H9 (cell line): ENCODE data around the gene HS6ST3. TPM values are rescaled to one million over a fixed set of nuclear protein-coding genes. Genes with fewer than 3 reads are reported as not detected.

ENCODE experiments used
- DNase-seq: peaks from one replicate; pipeline ENCODE4 v3.0.0-alpha.2; 2017
- H2AFZ ChIP-seq: one replicate; pipeline ENCODE4 v1.6.1; 2013; ENCODE audit warnings: mild to moderate bottlenecking, low read length, control low read depth, moderate library complexity
- H2AK5ac ChIP-seq: 2 replicates; pipeline ENCODE4 v1.6.1; 2013; ENCODE audit warnings: low read length, control low read depth, mixed read lengths; ENCODE audit not compliant: insufficient read length
- H2BK120ac ChIP-seq: one replicate; pipeline ENCODE4 v1.6.1; 2013; ENCODE audit warnings: low read depth, mild to moderate bottlenecking, low read length, control low read depth, inconsistent platforms; ENCODE audit not compliant: poor library complexity, severe bottlenecking
- H2BK12ac ChIP-seq: 2 replicates; pipeline ENCODE4 v1.6.1; 2013; ENCODE audit warnings: low read length, control low read depth, mixed read lengths, low read depth; ENCODE audit not compliant: insufficient read length
- H2BK15ac ChIP-seq: 2 replicates; pipeline ENCODE4 v1.6.1; 2013; ENCODE audit warnings: low read depth, low read length, control low read depth
- H2BK20ac ChIP-seq: one replicate; pipeline ENCODE4 v1.6.1; 2013; ENCODE audit warnings: low read depth, mild to moderate bottlenecking, low read length, control low read depth, inconsistent platforms; ENCODE audit not compliant: poor library complexity, severe bottlenecking
- H2BK5ac ChIP-seq: 2 replicates; pipeline ENCODE4 v1.6.1; 2013; ENCODE audit warnings: low read length, control low read depth, mixed read lengths; ENCODE audit not compliant: insufficient read length
- H3K14ac ChIP-seq: 2 replicates; pipeline ENCODE4 v1.6.1; 2013; ENCODE audit warnings: low read length, control low read depth; ENCODE audit not compliant: insufficient read depth
- H3K18ac ChIP-seq: 2 replicates; pipeline ENCODE4 v1.6.1; 2013; ENCODE audit warnings: low read depth, mild to moderate bottlenecking, mixed read lengths, low read length, control low read depth; ENCODE audit not compliant: insufficient read length
- H3K23ac ChIP-seq: 2 replicates; pipeline ENCODE4 v1.6.1; 2013; ENCODE audit warnings: low read length, control low read depth, mixed read lengths, low read depth; ENCODE audit not compliant: insufficient read length
- H3K23me2 ChIP-seq: 2 replicates; pipeline ENCODE4 v1.6.1; 2013; ENCODE audit warnings: low read depth, mild to moderate bottlenecking, mixed read lengths, low read length, control low read depth; ENCODE audit not compliant: insufficient read length, poor library complexity, severe bottlenecking
- H3K27ac ChIP-seq: 2 replicates; pipeline ENCODE4 v1.5.1; 2013; ENCODE audit warnings: low read length, control low read depth, mixed read lengths, low read depth; ENCODE audit not compliant: insufficient read length
- H3K27me3 ChIP-seq: 2 replicates; pipeline ENCODE4 v1.6.1; 2013; ENCODE audit warnings: low read length, control low read depth, inconsistent platforms; ENCODE audit not compliant: insufficient read depth
- H3K4ac ChIP-seq: 2 replicates; pipeline ENCODE4 v1.6.1; 2013; ENCODE audit warnings: low read depth, mild to moderate bottlenecking, control low read depth, inconsistent platforms, low read length, moderate library complexity
- H3K4me1 ChIP-seq: 2 replicates; pipeline ENCODE4 v1.6.1; 2013; ENCODE audit warnings: low read length, control low read depth, inconsistent platforms; ENCODE audit not compliant: insufficient read depth
- H3K4me2 ChIP-seq: 2 replicates; pipeline ENCODE4 v1.6.1; 2013; ENCODE audit warnings: low read length, control low read depth, mixed read lengths; ENCODE audit not compliant: insufficient read length, insufficient read depth
- H3K56ac ChIP-seq: 2 replicates; pipeline ENCODE4 v1.6.1; 2013; ENCODE audit warnings: low read depth, mild to moderate bottlenecking, mixed read lengths, low read length, control low read depth; ENCODE audit not compliant: insufficient read length
- H3K79me1 ChIP-seq: 2 replicates; pipeline ENCODE4 v1.6.1; 2013; ENCODE audit warnings: low read depth, mild to moderate bottlenecking, moderate library complexity, low read length, control low read depth, inconsistent platforms; ENCODE audit not compliant: insufficient read depth, poor library complexity, severe bottlenecking
- H3K79me2 ChIP-seq: 2 replicates; pipeline ENCODE4 v1.6.1; 2013; ENCODE audit warnings: low read length, control low read depth, inconsistent platforms; ENCODE audit not compliant: insufficient read depth
- H3K9ac ChIP-seq: 2 replicates; pipeline ENCODE4 v1.6.1; 2013; ENCODE audit warnings: low read length, control low read depth, mixed read lengths; ENCODE audit not compliant: insufficient read length; ENCODE audit errors: extremely low read depth
- H3K9me3 ChIP-seq: one replicate; pipeline ENCODE4 v1.6.1; 2013; ENCODE audit warnings: low read depth, low read length, inconsistent platforms; ENCODE audit not compliant: control insufficient read depth
- H3T11ph ChIP-seq: one replicate; pipeline ENCODE4 v1.6.1; 2013; ENCODE audit warnings: mild to moderate bottlenecking, low read length, control low read depth, inconsistent platforms
- H4K20me1 ChIP-seq: one replicate; pipeline ENCODE4 v1.6.1; 2013; ENCODE audit not compliant: control insufficient read depth, insufficient read length, insufficient read depth
- H4K5ac ChIP-seq: 2 replicates; pipeline ENCODE4 v1.6.1; 2013; ENCODE audit warnings: low read depth, mild to moderate bottlenecking, mixed read lengths, low read length, control low read depth; ENCODE audit not compliant: insufficient read length
- H4K8ac ChIP-seq: replicated peaks from 2 replicates; pipeline ENCODE4 v1.6.1; 2013; ENCODE audit warnings: low read length, control low read depth, mixed read lengths, low read depth; ENCODE audit not compliant: insufficient read length
- H4K91ac ChIP-seq: 2 replicates; pipeline ENCODE4 v1.6.1; 2013; ENCODE audit warnings: low read depth, mild to moderate bottlenecking, moderate library complexity, mixed read lengths, low read length, control low read depth; ENCODE audit not compliant: insufficient read length
- H3K27ac Mint-ChIP-seq, 3 experiments: 2 replicates in 2 of 3; 3 replicates in 1 of 3; pipeline ENCODE4 v1.8.0; 2020 to 2021; ENCODE audit warnings: mixed read lengths in 3 of 3, mild to moderate bottlenecking in 1 of 3, moderate library complexity in 1 of 3
- H3K27me3 Mint-ChIP-seq: 2 replicates; pipeline ENCODE4 v1.8.0; 2021; ENCODE audit warnings: low read depth, mild to moderate bottlenecking, moderate library complexity, mixed read lengths
- H3K36me3 Mint-ChIP-seq, 3 experiments: 2 replicates in 2 of 3; 3 replicates in 1 of 3; pipeline ENCODE4 v1.8.0; 2020 to 2021; ENCODE audit warnings: low read depth in 3 of 3, mixed read lengths in 3 of 3; ENCODE audit not compliant: insufficient read depth in 1 of 3
- H3K4me1 Mint-ChIP-seq, 2 experiments: 2 replicates each; pipeline ENCODE4 v1.8.0; 2020; ENCODE audit warnings: mixed read lengths in 2 of 2
- H3K4me3 Mint-ChIP-seq, 2 experiments: 2 replicates in 1 of 2; 3 replicates in 1 of 2; pipeline ENCODE4 v1.8.0; 2020 to 2021; ENCODE audit warnings: mild to moderate bottlenecking in 2 of 2, mixed read lengths in 2 of 2, moderate library complexity in 1 of 2
- H3K9me3 Mint-ChIP-seq, 2 experiments: 2 replicates in 1 of 2; 3 replicates in 1 of 2; pipeline ENCODE4 v1.8.0; 2020; ENCODE audit warnings: mild to moderate bottlenecking in 2 of 2, mixed read lengths in 2 of 2, moderate library complexity in 1 of 2
- WGBS: extraction: QIAGEN DNeasy Blood & Tissue Kit; methylation state at CpG from one replicate; pipeline ENCODE4 v1.1.7; 2013; ENCODE audit warnings: missing lambda C conversion rate, low lambda C conversion rate, mixed read lengths; ENCODE audit not compliant: insufficient read length; ENCODE audit errors: extremely low coverage; 5-methylcytosine and 5-hydroxymethylcytosine counted together
- total RNA-seq: library from RNA; stranded (reverse); gene quantifications from 2 replicates; pipeline ENCODE4 v1.2.1, GENCODE V29; 2021
- TF ChIP-seq, protein P1 (sequence below): fragments of 200-600 bp; sonication (generic); conservative IDR thresholded peaks from 3 replicates; pipeline ENCODE4 v1.8.0; 2021; ENCODE audit warnings: antibody characterized with exemption, mild to moderate bottlenecking

Gene HS6ST3
- total RNA-seq, 1 experiment from 2014 or later: 0.44 TPM

DNA sequence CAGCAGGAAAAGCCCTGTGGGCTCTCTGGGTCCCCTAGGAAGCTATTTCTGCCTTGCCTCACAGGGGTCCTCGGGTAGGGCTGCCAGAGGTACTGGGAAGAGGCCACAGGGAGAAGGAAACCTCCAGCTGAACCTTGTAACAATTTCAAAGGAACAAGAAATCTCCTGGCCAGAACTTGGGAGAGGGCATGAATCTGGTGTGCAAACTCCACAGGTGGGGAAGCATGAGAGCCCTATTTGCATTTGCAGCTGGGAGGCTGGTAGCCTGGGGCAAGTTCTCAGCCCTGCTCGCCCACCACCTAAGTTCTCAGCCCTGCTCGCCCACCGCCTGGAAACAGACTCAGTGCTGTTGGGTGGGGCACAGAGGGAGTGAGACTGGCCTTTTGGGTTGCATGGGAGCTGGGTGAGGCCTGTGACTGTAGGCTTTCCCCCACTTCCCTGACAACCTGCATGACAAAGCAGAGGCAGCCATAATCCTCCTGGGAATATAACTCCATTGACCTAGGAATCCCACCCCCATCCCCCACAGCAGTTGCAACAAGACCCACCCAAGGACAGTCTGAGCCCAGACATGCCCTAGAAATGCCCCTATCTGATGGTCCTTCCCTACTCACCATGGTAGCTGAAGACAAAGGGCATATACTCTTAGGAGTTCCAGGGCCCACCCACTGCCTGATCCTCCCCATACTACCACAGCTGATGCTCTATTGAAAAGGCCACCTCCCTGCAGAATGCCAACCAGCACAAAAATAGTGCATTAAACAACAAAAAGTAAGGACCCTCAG lies 48.4 kb upstream of the HS6ST3 start:
- H3T11ph ChIP-seq: no peak overlapping the region
- peaks cover 5% of the 10 kb centered on the region for H3K23me2 ChIP-seq
- no peak overlapping the region for H2BK15ac ChIP-seq
- no peak overlapping the region for H3K56ac ChIP-seq
- peak; percentile 51 for DNase-seq
- H3K27ac ChIP-seq: no peak overlapping the region
- peaks cover 14% of the 10 kb centered on the region; the same call in 1 of the 2 replicates for H3K79me2 ChIP-seq
- peaks cover 14 to 49% of the 10 kb centered on the region in 2 experiments for H3K9me3 Mint-ChIP-seq
- no peak overlapping the region for H3K23ac ChIP-seq
- H3K4me3 Mint-ChIP-seq: peak overlapping the region; percentile 9 to 14; a peak in 1 of 5 replicates
- no peak overlapping the region for H3K4ac ChIP-seq
- no peak overlapping the region for H4K91ac ChIP-seq
- no peak overlapping the region for H2AFZ ChIP-seq
- no peak overlapping the region for H2BK20ac ChIP-seq
- TF ChIP-seq, protein P1, sequence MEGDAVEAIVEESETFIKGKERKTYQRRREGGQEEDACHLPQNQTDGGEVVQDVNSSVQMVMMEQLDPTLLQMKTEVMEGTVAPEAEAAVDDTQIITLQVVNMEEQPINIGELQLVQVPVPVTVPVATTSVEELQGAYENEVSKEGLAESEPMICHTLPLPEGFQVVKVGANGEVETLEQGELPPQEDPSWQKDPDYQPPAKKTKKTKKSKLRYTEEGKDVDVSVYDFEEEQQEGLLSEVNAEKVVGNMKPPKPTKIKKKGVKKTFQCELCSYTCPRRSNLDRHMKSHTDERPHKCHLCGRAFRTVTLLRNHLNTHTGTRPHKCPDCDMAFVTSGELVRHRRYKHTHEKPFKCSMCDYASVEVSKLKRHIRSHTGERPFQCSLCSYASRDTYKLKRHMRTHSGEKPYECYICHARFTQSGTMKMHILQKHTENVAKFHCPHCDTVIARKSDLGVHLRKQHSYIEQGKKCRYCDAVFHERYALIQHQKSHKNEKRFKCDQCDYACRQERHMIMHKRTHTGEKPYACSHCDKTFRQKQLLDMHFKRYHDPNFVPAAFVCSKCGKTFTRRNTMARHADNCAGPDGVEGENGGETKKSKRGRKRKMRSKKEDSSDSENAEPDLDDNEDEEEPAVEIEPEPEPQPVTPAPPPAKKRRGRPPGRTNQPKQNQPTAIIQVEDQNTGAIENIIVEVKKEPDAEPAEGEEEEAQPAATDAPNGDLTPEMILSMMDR: no peak
- no peaks in the 10 kb centered on the region for H3K27me3 Mint-ChIP-seq
- no peak overlapping the region for H4K5ac ChIP-seq
- no peak overlapping the region for H2BK120ac ChIP-seq
- H4K20me1 ChIP-seq: no peaks in the 10 kb centered on the region
- H3K14ac ChIP-seq: no peak overlapping the region; the same call in 1 of the 2 replicates
- H2AK5ac ChIP-seq: no peak overlapping the region
- H3K18ac ChIP-seq: no peak overlapping the region
- peaks cover 7% of the 10 kb centered on the region for H3K4me1 ChIP-seq
- peaks cover 7% of the 10 kb centered on the region for H3K79me1 ChIP-seq
- H3K4me2 ChIP-seq: peak overlapping the region; percentile 30
- H3K9ac ChIP-seq: no peak overlapping the region
- no peak overlapping the region for H4K8ac ChIP-seq
- no peaks in the 10 kb centered on the region for H3K27me3 ChIP-seq
- H3K9me3 ChIP-seq: no peaks in the 10 kb centered on the region
- no CpG with 5 or more reads among the region's 4 CpGs for whole genome bisulfite sequencing
- H2BK5ac ChIP-seq: no peak overlapping the region
- peaks cover 33 to 67% of the 10 kb centered on the region in 2 experiments for H3K4me1 Mint-ChIP-seq
- H3K36me3 Mint-ChIP-seq: peaks cover 22 to 58% (median 44%) of the 10 kb centered on the region in 3 experiments
- H2BK12ac ChIP-seq: no peak overlapping the region
- peak overlapping the region; percentile 66 to 87 (median 82); a peak in 5 of 7 replicates for H3K27ac Mint-ChIP-seq
